Lower leg skin (tissue), 4 donors: ENCODE measurements around the gene NANOS1. TPM values are rescaled to one million over a fixed set of nuclear protein-coding genes. Genes with fewer than 3 reads are reported as not detected.

ENCODE experiments used
- DNase-seq, 2 donors: peaks; one replicate each; pipeline ENCODE4 v3.0.0-alpha.2; 2019; ENCODE audit warnings: low spot score in 2 of 2
- H3K4me3 ChIP-seq: fragments of 200-600 bp; sonication (generic); 2 replicates; pipeline ENCODE4 v1.5.1; 2017; ENCODE audit warnings: mild to moderate bottlenecking, low read depth; ENCODE audit not compliant: poor library complexity, severe bottlenecking
- POLR2A ChIP-seq, 2 donors: fragments of 450-650 bp; IDR thresholded peaks; one replicate each; pipeline ENCODE4 v1.6.1; 2016 to 2017; ENCODE audit warnings: antibody characterized with exemption in 2 of 2, mild to moderate bottlenecking in 1 of 2, moderate library complexity in 1 of 2
- WGBS, 2 donors: methylation state at CpG; one replicate each; pipeline ENCODE4 v1.1.5; 2018; 5-methylcytosine and 5-hydroxymethylcytosine counted together
- intact Hi-C: fragments of 100-400 bp; cut with DNase I; formaldehyde crosslinking; loops from one replicate; pipeline ENCODE4 v1.15.0; 2023; ENCODE audit warnings: low total_unique reads
- total RNA-seq, 4 donors: library from RNA; depleted of rRNA; stranded (reverse); fragments of >200 nt; gene quantifications; one replicate each; pipeline ENCODE4 v1.1.0, GENCODE V29; 2016
- TF ChIP-seq, protein P1 (sequence below), 3 donors: fragments of 450-650 bp; IDR thresholded peaks; one replicate each; pipeline ENCODE4 v1.5.1; 2016; ENCODE audit warnings: antibody characterized with exemption in 3 of 3, mild to moderate bottlenecking in 3 of 3, moderate library complexity in 2 of 3

The NANOS1 gene
- total RNA-seq, 4 donors from 2014 or later = 0.34 to 3.6 (median 1.3) TPM

DNA sequence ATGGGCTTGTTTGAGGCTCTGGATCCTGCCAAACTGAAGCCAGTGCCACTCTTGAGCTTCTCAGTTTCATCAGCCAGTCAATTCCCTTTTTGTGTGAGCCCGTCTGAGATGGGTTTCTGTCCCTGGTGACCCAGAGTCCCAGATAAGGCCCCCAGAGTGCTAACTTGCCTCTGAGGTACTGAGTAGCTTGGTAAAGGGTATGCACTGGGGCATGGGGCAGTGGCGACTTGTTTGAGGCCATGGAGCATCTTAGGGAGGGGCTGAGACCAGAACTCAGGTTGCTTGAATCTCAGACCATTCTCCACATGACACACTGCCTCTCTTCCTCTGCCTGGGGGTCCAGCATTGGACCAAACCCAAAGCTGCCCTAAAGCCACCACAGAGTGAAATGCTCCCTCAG is 35.2 kb upstream of the NANOS1 start:
- DNase-seq = no peak
- no peak overlapping the region for H3K4me3 ChIP-seq
- intact Hi-C loops = no loop called here
- TF ChIP-seq, protein P1, sequence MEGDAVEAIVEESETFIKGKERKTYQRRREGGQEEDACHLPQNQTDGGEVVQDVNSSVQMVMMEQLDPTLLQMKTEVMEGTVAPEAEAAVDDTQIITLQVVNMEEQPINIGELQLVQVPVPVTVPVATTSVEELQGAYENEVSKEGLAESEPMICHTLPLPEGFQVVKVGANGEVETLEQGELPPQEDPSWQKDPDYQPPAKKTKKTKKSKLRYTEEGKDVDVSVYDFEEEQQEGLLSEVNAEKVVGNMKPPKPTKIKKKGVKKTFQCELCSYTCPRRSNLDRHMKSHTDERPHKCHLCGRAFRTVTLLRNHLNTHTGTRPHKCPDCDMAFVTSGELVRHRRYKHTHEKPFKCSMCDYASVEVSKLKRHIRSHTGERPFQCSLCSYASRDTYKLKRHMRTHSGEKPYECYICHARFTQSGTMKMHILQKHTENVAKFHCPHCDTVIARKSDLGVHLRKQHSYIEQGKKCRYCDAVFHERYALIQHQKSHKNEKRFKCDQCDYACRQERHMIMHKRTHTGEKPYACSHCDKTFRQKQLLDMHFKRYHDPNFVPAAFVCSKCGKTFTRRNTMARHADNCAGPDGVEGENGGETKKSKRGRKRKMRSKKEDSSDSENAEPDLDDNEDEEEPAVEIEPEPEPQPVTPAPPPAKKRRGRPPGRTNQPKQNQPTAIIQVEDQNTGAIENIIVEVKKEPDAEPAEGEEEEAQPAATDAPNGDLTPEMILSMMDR (IDR thresholded peaks at IDR 0.05) = no peak
- no peak for TF ChIP-seq POLR2A (IDR thresholded peaks at IDR 0.05)
- WGBS, 2 donors = 77 to 88% methylated on average over 1 to 2 of the region's 2 CpGs

DNA sequence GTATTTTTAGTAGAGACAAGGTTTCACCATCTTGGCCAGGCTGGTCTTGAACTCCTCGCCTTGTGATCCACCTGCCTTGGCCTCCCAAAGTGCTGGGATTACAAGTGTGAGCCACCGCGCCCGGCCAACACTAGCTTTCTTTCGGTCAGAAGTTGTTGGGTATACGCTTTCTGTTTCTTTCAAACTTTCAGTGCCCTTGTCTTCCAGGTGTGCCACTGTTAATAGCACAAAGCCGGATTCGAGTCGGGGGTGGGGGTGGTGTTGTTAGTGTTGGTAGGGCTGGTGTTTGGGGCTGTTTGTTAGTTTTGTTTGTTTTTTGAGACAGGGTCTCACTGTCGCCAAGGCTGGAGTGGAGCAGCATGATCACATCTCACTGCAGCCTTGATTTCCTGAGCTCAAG is 33.8 kb upstream of the NANOS1 start:
- DNase-seq = no peak
- WGBS, 2 donors = 90 to 95% methylated on average over 10 of the region's 10 CpGs
- no peak overlapping the region for H3K4me3 ChIP-seq
- TF ChIP-seq, protein P1 (IDR thresholded peaks at IDR 0.05) = no peak
- no peak for TF ChIP-seq POLR2A (IDR thresholded peaks at IDR 0.05)
- intact Hi-C loops = no loop called here

DNA sequence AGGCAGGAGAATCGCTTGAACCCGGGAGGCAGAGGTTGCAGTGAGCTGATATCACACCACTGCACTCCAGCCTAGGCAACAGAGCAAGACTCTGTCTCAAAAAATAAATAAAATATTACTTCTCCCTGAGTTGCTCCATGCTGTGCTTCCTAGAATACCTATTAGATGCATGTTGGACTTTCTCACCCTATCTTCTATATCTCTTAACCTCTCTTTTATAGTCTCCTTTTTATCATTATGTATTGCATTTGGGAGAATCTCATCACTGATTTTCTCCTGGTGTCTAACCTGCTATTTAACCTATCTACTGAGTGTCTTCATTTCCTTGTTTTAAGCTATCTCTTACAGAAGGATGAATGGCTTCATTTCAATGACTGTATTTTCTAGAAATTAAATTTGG is 32.1 kb upstream of the NANOS1 start:
- no peak for TF ChIP-seq POLR2A (IDR thresholded peaks at IDR 0.05)
- TF ChIP-seq, protein P1 (IDR thresholded peaks at IDR 0.05) = no peak
- 90 to 100% methylated on average over 2 of the region's 2 CpGs for whole genome bisulfite sequencing, 2 donors
- intact Hi-C loops = no loop called here
- DNase-seq = no peak
- no peak overlapping the region for H3K4me3 ChIP-seq

DNA sequence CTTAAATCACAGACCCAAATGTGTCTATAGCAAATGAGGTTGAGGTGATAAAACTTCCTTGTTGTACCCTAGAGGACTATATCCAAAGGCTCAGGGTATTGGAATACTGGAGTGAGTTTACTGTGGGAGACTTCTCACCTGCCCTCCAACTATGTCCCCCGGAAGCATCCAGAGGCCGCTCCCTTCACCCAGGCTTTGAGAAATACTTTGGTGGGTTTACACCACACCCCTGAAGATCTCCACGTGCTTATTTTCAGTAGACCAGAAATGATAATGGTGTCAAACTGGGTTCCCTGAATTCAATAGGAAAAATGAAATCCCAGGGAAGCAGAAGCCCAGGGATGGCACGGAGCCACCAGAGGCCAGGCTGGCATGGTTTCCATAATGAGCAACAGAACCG is 31.3 kb upstream of the NANOS1 start:
- 85 to 94% methylated on average over 5 of the region's 5 CpGs for WGBS, 2 donors
- intact Hi-C loops = no loop called here
- DNase-seq = no peak
- H3K4me3 ChIP-seq = no peak overlapping the region
- TF ChIP-seq, protein P1 (IDR thresholded peaks at IDR 0.05) = no peak
- no peak for TF ChIP-seq POLR2A (IDR thresholded peaks at IDR 0.05)

DNA sequence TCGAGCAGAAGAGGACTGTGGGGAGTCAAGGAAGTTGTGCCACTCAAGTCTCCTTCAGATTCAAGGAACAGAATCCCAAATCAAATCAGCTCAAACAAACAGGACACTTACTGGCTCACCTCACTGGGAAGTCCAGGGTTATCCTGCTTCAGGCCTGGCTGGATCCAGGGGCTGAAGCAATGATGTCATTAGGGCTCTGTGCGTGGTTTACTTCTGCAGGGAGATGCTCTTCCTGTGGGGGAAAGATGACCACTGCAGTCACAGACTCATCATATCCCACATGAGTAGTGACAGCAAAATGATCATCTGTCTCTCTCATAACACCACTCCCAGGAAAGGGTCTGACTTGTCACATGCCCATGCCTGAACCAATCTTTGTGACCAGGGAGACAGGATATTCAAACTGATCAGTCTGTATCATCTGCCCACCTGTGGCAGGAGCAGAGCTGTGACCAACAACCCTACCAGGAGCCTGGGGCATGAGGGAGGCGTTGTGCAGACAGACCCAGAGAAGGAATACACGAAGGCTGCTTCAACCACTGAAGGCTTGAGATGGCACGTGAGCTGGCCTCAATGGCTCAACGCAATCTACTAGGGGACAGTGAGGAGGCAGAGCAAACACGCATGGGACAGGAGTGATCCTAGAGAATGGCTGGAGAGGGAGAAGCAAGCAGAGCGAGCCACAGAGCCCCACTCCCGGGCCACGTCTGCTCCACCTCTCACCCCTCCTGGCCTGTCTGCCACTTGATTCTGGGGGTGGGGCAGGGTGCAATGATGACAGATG is 27.6 kb upstream of the NANOS1 start:
- intact Hi-C loops = no loop called here
- no peak for TF ChIP-seq POLR2A (IDR thresholded peaks at IDR 0.05)
- TF ChIP-seq, protein P1 (IDR thresholded peaks at IDR 0.05) = no peak
- WGBS, 2 donors = 84 to 88% methylated on average over 10 of the region's 10 CpGs
- DNase-seq = no peak
- H3K4me3 ChIP-seq = no peak overlapping the region
